ENCODE data around the gene STON1. TPM values are rescaled to one million over a fixed set of nuclear protein-coding genes. Genes with fewer than 3 reads are reported as not detected.
A peak's percentile ranks its signal among the peaks of the same experiment; 100 is the strongest.
"Not testable (repeated sequence)": the region's sequence is repeated elsewhere in the genome, so short reads cannot be mapped to it uniquely, and the experiment has no call there.

STON1 gene
- polyA plus RNA-seq, 1 donor: 10.1 TPM

DNA sequence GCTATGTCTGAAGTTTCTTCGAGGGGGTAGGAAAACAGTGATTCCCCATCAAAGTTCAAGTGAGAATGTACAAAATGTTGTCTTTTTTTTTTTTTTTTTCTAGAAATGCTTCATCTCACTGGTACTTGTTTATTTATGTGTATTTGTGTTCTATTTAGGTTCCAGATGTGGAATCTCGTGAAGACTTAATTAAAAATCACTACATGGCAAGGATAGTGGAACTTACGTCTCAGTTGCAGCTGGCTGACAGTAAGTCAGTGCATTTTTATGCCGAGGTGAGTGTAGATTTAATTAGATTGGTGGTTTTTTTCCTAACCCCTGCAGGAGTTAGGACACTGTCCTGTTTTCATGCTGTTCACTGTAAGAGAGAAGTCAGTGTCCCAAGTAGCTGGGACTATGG is 22.8 kb upstream of the STON1 start:
- no peak for DNase-seq
- peaks cover 27% of the 10 kb centered on the region for H3K36me3 ChIP-seq (ENCODE audit: control insufficient read depth, insufficient read depth, low read length)
- no CpG with 5 or more reads among the region's 4 CpGs for WGBS (ENCODE audit: insufficient coverage, low lambda C conversion rate)
- H3K4me1 ChIP-seq (ENCODE audit: control insufficient read depth, insufficient read depth, low read length): peaks cover 10% of the 10 kb centered on the region
- no peaks in the 10 kb centered on the region for H3K27me3 ChIP-seq (ENCODE audit: control insufficient read depth, insufficient read depth, low read length)
- no peak overlapping the region for H3K4me3 ChIP-seq (ENCODE audit: low read length)
- H3K27ac ChIP-seq (ENCODE audit: low read length): no peak overlapping the region
- H3K9me3 ChIP-seq (ENCODE audit: control insufficient read depth, low read depth, low read length): no peaks in the 10 kb centered on the region

- no CpG with 5 or more reads among the region's 5 CpGs for WGBS (ENCODE audit: insufficient coverage, low lambda C conversion rate)
These were observed 21.4 kb upstream of the STON1 start for GRCh38 chr2:48508461-48509124.

GRCh38 chr2:48510329-48510728 is 19.6 kb upstream of the STON1 start:
- DNase-seq: no peak
- Histone ChIP-seq H3K27me3 (ENCODE audit: control insufficient read depth, insufficient read depth, low read length) (no peaks in the 10 kb centered on the region), H3K36me3 (ENCODE audit: control insufficient read depth, insufficient read depth, low read length) (peaks cover 32% of the 10 kb centered on the region), H3K4me3 (ENCODE audit: low read length) (no peak overlapping the region), H3K9me3 (ENCODE audit: control insufficient read depth, low read depth, low read length) (no peaks in the 10 kb centered on the region), H3K27ac (ENCODE audit: low read length) (no peak overlapping the region), H3K4me1 (ENCODE audit: control insufficient read depth, insufficient read depth, low read length) (peaks cover 10% of the 10 kb centered on the region)
- 75% methylated on average over 1 of the region's 3 CpGs for WGBS (ENCODE audit: insufficient coverage, low lambda C conversion rate)

More at GRCh38 chr2:48508461-48509124, 21.4 kb upstream of the STON1 start:
- peaks cover 10% of the 10 kb centered on the region for H3K4me1 ChIP-seq (ENCODE audit: control insufficient read depth, insufficient read depth, low read length)
- peak in 1 of 2 donors; percentile 67 for DNase-seq
- H3K27me3 ChIP-seq (ENCODE audit: control insufficient read depth, insufficient read depth, low read length): no peaks in the 10 kb centered on the region
- peaks cover 33% of the 10 kb centered on the region for H3K36me3 ChIP-seq (ENCODE audit: control insufficient read depth, insufficient read depth, low read length)
- H3K27ac ChIP-seq (ENCODE audit: low read length): peak overlapping the region; percentile 69
- no peaks in the 10 kb centered on the region for H3K9me3 ChIP-seq (ENCODE audit: control insufficient read depth, low read depth, low read length)
- H3K4me3 ChIP-seq (ENCODE audit: low read length): no peak overlapping the region

- no peaks in the 10 kb centered on the region for H3K27me3 ChIP-seq (ENCODE audit: control insufficient read depth, insufficient read depth, low read length)
- DNase-seq: no peak
- H3K27ac ChIP-seq (ENCODE audit: low read length): no peak overlapping the region
- H3K36me3 ChIP-seq (ENCODE audit: control insufficient read depth, insufficient read depth, low read length): peaks cover 34% of the 10 kb centered on the region
- H3K9me3 ChIP-seq (ENCODE audit: control insufficient read depth, low read depth, low read length): no peaks in the 10 kb centered on the region
- peaks cover 10% of the 10 kb centered on the region for H3K4me1 ChIP-seq (ENCODE audit: control insufficient read depth, insufficient read depth, low read length)
- no peak overlapping the region for H3K4me3 ChIP-seq (ENCODE audit: low read length)
- WGBS (ENCODE audit: insufficient coverage, low lambda C conversion rate): no CpG with 5 or more reads among the region's 3 CpGs
These were observed 18.0 kb upstream of the STON1 start for GRCh38 chr2:48511849-48512470.

- no peak overlapping the region for H3K27ac ChIP-seq (ENCODE audit: low read length)
- H3K36me3 ChIP-seq (ENCODE audit: control insufficient read depth, insufficient read depth, low read length): peaks cover 38% of the 10 kb centered on the region
- DNase-seq: no peak
- H3K4me1 ChIP-seq (ENCODE audit: control insufficient read depth, insufficient read depth, low read length): peaks cover 10% of the 10 kb centered on the region
- H3K27me3 ChIP-seq (ENCODE audit: control insufficient read depth, insufficient read depth, low read length): no peaks in the 10 kb centered on the region
- H3K9me3 ChIP-seq (ENCODE audit: control insufficient read depth, low read depth, low read length): no peaks in the 10 kb centered on the region
- no CpG with 5 or more reads among the region's 4 CpGs for WGBS (ENCODE audit: insufficient coverage, low lambda C conversion rate)
- no peak overlapping the region for H3K4me3 ChIP-seq (ENCODE audit: low read length)
These were observed 17.4 kb upstream of the STON1 start for GRCh38 chr2:48512571-48512970.

- peaks cover 56% of the 10 kb centered on the region for H3K36me3 ChIP-seq (ENCODE audit: control insufficient read depth, insufficient read depth, low read length)
- no peaks in the 10 kb centered on the region for H3K9me3 ChIP-seq (ENCODE audit: control insufficient read depth, low read depth, low read length)
- no peak overlapping the region for H3K27ac ChIP-seq (ENCODE audit: low read length)
- 95% methylated on average over 3 of the region's 9 CpGs for WGBS (ENCODE audit: insufficient coverage, low lambda C conversion rate)
- H3K27me3 ChIP-seq (ENCODE audit: control insufficient read depth, insufficient read depth, low read length): no peaks in the 10 kb centered on the region
- H3K4me3 ChIP-seq (ENCODE audit: low read length): no peak overlapping the region
- H3K4me1 ChIP-seq (ENCODE audit: control insufficient read depth, insufficient read depth, low read length): no peaks in the 10 kb centered on the region
- no peak for DNase-seq
These were observed 15.5 kb upstream of the STON1 start for GRCh38 chr2:48514348-48515003.

GRCh38 chr2:48515513-48515985 is 14.4 kb upstream of the STON1 start:
- H3K27me3 ChIP-seq (ENCODE audit: control insufficient read depth, insufficient read depth, low read length): no peaks in the 10 kb centered on the region
- no peak for DNase-seq
- WGBS (ENCODE audit: insufficient coverage, low lambda C conversion rate): no CpG with 5 or more reads among the region's 6 CpGs
- H3K9me3 ChIP-seq (ENCODE audit: control insufficient read depth, low read depth, low read length): no peaks in the 10 kb centered on the region
- H3K27ac ChIP-seq (ENCODE audit: low read length): peak overlapping the region; percentile 35
- no peak overlapping the region for H3K4me3 ChIP-seq (ENCODE audit: low read length)
- H3K36me3 ChIP-seq (ENCODE audit: control insufficient read depth, insufficient read depth, low read length): peaks cover 58% of the 10 kb centered on the region
- H3K4me1 ChIP-seq (ENCODE audit: control insufficient read depth, insufficient read depth, low read length): no peaks in the 10 kb centered on the region

- Histone ChIP-seq H3K4me3 (ENCODE audit: low read length) (no peak overlapping the region), H3K36me3 (ENCODE audit: control insufficient read depth, insufficient read depth, low read length) (peaks cover 48% of the 10 kb centered on the region), H3K27ac (ENCODE audit: low read length) (no peak overlapping the region)
These were observed 10.4 kb upstream of the STON1 start for GRCh38 chr2:48519593-48519992.

DNA sequence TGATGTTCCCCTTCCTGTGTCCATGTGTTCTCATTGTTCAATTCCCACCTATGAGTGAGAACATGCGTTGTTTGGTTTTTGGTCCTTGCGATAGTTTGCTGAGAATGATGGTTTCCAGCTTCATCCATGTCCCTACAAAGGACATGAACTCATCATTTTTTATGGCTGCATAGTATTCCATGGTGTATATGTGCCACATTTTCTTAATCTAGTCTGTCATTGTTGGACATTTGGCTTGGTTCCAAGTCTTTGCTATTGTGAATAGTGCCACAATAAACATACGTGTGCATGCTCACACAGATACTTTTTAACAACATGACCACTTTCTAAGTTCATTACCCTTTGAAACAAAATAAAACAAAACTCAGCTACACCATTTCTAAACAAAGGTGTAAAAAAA is 5.2 kb upstream of the STON1 start:
- WGBS (ENCODE audit: insufficient coverage, low lambda C conversion rate): no CpG with 5 or more reads among the region's 3 CpGs
- H3K9me3 ChIP-seq (ENCODE audit: control insufficient read depth, low read depth, low read length); H3K4me3 ChIP-seq (ENCODE audit: low read length); H3K27me3 ChIP-seq (ENCODE audit: control insufficient read depth, insufficient read depth, low read length); DNase-seq; H3K27ac ChIP-seq (ENCODE audit: low read length); H3K4me1 ChIP-seq (ENCODE audit: control insufficient read depth, insufficient read depth, low read length): not testable (repeated sequence)
- H3K36me3 ChIP-seq (ENCODE audit: control insufficient read depth, insufficient read depth, low read length): peaks cover 14% of the 10 kb centered on the region

More at GRCh38 chr2:48519593-48519992, 10.4 kb upstream of the STON1 start:
- H3K4me1 ChIP-seq (ENCODE audit: control insufficient read depth, insufficient read depth, low read length): no peaks in the 10 kb centered on the region
- WGBS (ENCODE audit: insufficient coverage, low lambda C conversion rate): no CpG with 5 or more reads among the region's 11 CpGs
- DNase-seq: no peak
- no peaks in the 10 kb centered on the region for H3K9me3 ChIP-seq (ENCODE audit: control insufficient read depth, low read depth, low read length)
- no peaks in the 10 kb centered on the region for H3K27me3 ChIP-seq (ENCODE audit: control insufficient read depth, insufficient read depth, low read length)

GRCh38 chr2:48525269-48525943 is 4.5 kb upstream of the STON1 start:
- H3K4me3 ChIP-seq (ENCODE audit: low read length): no peak overlapping the region
- H3K4me1 ChIP-seq (ENCODE audit: control insufficient read depth, insufficient read depth, low read length): peaks cover under 1% of the 10 kb centered on the region
- WGBS (ENCODE audit: insufficient coverage, low lambda C conversion rate): no CpG with 5 or more reads among the region's 11 CpGs
- H3K27me3 ChIP-seq (ENCODE audit: control insufficient read depth, insufficient read depth, low read length): peaks cover 8% of the 10 kb centered on the region
- H3K36me3 ChIP-seq (ENCODE audit: control insufficient read depth, insufficient read depth, low read length): peaks cover 10% of the 10 kb centered on the region
- H3K9me3 ChIP-seq (ENCODE audit: control insufficient read depth, low read depth, low read length): no peaks in the 10 kb centered on the region
- no peak for DNase-seq
- no peak overlapping the region for H3K27ac ChIP-seq (ENCODE audit: low read length)
